ENCODE results near the gene CPNE2. TPM values are rescaled to one million over a fixed set of nuclear protein-coding genes. Genes with fewer than 3 reads are reported as not detected.
"Not testable (repeated sequence)": the region's sequence is repeated elsewhere in the genome, so short reads cannot be mapped to it uniquely, and the experiment has no call there.

CPNE2 gene
- total RNA-seq, 8 experiments from 2014 or later: 14.7 to 71.4 (median 19.1) TPM

DNA sequence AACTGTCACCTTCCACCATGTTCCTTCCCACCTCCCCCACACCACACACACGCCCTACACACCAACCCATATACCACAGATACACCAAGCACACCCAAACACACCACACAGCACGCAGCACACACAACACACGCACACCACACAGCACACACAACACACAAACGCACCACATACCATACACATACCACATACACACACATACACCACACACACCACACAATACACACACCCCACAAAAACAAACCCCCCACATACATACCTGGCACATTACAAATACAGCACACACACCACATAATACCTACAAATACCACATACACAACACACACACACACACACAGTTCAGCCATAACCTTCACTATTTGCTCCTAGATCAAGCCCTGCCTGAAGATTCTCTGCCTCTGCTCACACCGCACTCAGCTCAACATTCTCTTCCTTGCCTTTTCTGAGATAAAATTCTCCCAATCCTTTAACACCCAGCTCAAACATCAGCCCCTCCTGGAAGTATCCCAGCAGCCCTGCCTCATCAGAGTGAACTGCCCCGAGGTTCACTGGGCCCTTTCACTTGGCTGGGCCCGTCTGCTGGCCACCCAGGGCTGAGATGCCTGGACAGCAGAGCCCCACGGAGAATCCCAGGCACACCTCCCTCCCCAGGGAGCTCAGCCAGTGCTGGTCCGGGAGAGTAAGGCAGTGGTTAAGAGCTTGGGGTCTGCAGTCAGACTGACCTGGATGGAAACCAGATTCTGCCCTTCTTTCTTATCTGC is 31.9 kb upstream of the CPNE2 start:
- in situ Hi-C loops (cut with MboI; ENCODE audit: low pct_unique_long_range_greater_than_20kb in 2 of 9, low sequenced_read_pairs in 9 of 9, unreplicated experiment in 9 of 9): no loop called here
- Histone ChIP-seq H3K4me1 (replicated peaks in 1 of 2) (peaks cover 0 to 6% of the 10 kb centered on the region in 2 donors), H3K4me3 (no peak overlapping the region), H3K27ac (no peak overlapping the region)
- 67 to 80% (median 78%) methylated on average over 1 to 5 of the region's 9 CpGs; no CpG with 5 or more reads in 4 of the 10 experiments for WGBS, 10 experiments
- ATAC-seq (replicated peaks in 6 of 8): peak in 3 of 8 experiments; percentile 8 to 32 (median 16)

DNA sequence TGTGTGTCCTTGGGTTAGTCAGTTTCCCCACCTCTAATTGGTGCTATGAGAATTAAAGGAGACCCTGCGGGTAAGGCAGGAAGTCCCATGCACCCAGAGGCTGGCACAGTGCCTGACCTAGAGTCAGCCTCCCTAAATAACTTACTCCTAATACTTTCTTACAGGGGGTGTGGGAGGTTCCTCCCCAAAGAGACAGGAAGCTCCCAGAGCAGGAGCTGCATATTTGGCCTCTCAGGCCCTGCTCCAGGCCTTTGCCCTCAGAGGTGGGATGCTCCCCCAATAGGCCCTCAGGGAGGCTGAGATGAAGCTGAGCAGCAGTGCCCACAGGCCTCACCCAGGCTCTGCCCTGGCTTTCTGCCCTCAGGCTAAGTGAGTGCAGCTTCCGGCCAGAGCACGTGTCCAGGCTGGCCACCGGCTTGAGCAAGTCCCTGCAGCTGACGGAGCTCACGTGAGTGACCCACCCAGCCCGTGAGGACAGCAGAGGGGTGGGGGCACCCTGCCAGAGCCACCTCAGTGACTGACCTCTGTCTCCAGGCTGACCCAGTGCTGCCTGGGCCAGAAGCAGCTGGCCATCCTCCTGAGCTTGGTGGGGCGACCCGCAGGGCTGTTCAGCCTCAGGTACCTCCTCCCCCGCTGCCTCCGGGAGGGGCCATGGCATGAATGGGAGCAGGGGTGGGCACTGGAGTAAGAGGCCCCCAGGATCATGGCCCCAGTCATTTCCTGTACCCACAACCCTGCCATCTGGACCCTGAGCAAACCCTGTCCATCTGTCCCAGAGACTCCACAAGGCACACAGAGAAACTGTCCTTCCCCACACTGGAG is 31.1 kb upstream of the CPNE2 start:
- Histone ChIP-seq H3K27ac (no peak overlapping the region), H3K4me1 (replicated peaks in 1 of 2) (peaks cover 0 to 6% of the 10 kb centered on the region in 2 donors), H3K4me3 (no peak overlapping the region)
- in situ Hi-C loops (cut with MboI; ENCODE audit: low pct_unique_long_range_greater_than_20kb in 2 of 9, low sequenced_read_pairs in 9 of 9, unreplicated experiment in 9 of 9): no loop called here
- WGBS, 10 experiments: 0 to 78% (median 30%) methylated on average over 2 to 5 of the region's 11 CpGs; no CpG with 5 or more reads in 7 of the 10 experiments
- peak; percentile 70 to 89 (median 82) for ATAC-seq (replicated peaks in 6 of 8)

DNA sequence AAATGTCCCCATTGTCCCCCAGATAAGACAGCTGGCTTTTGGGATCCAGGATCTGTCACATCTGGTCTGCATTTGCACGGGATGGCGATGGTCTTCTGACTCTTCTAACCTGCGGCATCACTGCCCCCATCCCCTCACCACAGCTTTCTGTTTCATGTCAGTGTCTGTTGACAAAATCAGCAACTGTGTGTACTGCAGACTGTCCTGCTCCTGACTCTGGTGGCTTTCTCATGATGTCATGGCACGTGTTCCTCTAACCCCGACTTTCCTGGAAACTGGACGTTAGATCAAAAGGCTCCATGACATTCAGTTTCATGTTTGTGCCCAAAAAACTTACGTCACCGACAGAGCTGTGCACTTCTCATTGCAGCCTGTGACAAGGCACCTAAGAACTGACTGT is 30.1 kb upstream of the CPNE2 start:
- H3K4me3 ChIP-seq: no peak overlapping the region
- WGBS, 10 experiments: 50 to 100% (median 77%) methylated on average over 1 to 8 of the region's 8 CpGs; no CpG with 5 or more reads in 2 of the 10 experiments
- no peak overlapping the region for H3K27ac ChIP-seq
- ATAC-seq (replicated peaks in 6 of 8): peak in 2 of 8 experiments; percentile 46 to 50
- H3K4me1 ChIP-seq (replicated peaks in 1 of 2): peaks cover 0 to 6% of the 10 kb centered on the region in 2 donors
- in situ Hi-C loops (cut with MboI; ENCODE audit: low pct_unique_long_range_greater_than_20kb in 2 of 9, low sequenced_read_pairs in 9 of 9, unreplicated experiment in 9 of 9): no loop called here

DNA sequence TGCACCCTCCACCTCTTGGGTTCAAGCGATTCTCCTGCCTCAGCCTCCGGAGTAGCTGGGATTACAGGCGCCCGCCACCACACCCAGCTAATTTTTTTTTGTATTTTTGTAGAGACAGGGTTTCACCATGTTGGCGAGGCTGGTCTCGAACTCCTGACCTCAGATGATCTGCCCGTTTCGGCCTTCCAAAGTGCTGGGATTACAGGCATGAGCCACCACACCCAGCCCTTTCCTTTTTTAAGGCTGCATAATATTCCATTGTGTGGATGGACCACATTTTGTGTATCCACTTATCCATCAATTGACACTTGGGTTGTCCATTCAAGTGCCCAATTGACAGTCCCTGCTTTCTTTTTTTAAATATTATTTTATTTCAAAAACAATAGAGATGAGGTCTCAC is 29.2 kb upstream of the CPNE2 start:
- in situ Hi-C loops (cut with MboI; ENCODE audit: low pct_unique_long_range_greater_than_20kb in 2 of 9, low sequenced_read_pairs in 9 of 9, unreplicated experiment in 9 of 9); ATAC-seq (replicated peaks in 6 of 8): not testable (repeated sequence)

DNA sequence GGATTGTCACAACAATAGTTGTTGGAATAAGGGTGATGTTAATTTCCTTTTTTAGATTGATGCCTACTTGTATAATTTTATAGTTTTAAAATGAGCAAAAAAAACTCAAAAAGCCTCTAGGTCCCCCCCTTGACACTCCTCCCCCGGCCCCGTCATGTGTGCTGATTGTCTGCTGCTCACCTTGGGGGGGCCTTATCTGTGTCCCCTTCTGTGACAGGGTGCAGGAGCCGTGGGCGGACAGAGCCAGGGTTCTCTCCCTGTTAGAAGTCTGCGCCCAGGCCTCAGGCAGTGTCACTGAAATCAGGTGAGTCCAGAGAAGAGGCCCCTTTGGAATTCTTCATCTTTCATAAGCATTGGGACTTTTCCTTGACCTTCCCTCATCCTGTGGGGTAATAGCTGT is 27.4 kb upstream of the CPNE2 start:
- ATAC-seq (replicated peaks in 6 of 8): no peak
- no peak overlapping the region for H3K4me3 ChIP-seq
- peaks cover 0 to 6% of the 10 kb centered on the region in 2 donors for H3K4me1 ChIP-seq (replicated peaks in 1 of 2)
- in situ Hi-C loops (cut with MboI; ENCODE audit: low pct_unique_long_range_greater_than_20kb in 2 of 9, low sequenced_read_pairs in 9 of 9, unreplicated experiment in 9 of 9): no loop called here
- no peak overlapping the region for H3K27ac ChIP-seq
- WGBS, 10 experiments: 62 to 97% (median 77%) methylated on average over 2 to 5 of the region's 5 CpGs; no CpG with 5 or more reads in 5 of the 10 experiments

More for the DNA sequence above, 29.2 kb upstream of the CPNE2 start:
- not testable (repeated sequence) for H3K4me3 ChIP-seq; H3K4me1 ChIP-seq (replicated peaks in 1 of 2); H3K27ac ChIP-seq
- WGBS, 10 experiments: 75 to 100% (median 91%) methylated on average over 1 to 6 of the region's 8 CpGs; no CpG with 5 or more reads in 3 of the 10 experiments

DNA sequence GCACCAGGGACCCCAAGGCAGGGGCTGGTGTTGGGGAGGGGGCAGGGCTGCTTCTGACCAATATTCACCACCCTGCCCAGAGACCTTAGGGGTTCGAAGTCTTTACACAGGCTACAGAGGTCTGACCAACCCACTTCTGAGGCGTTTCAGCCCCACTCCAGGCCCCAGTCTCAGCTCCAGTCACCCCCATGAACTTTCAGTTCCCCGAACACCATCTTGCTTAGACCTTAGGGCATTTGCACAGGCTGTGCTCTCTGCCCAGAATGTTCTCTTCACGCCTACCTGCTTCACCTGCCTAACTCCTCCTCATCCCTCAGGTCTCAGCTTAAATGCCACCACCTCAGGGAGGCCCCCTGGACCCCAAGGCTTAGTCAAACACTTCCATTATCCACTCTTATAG is 25.8 kb upstream of the CPNE2 start:
- Histone ChIP-seq H3K4me1 (replicated peaks in 1 of 2) (no peaks in the 10 kb centered on the region), H3K27ac (no peak overlapping the region), H3K4me3 (no peak overlapping the region)
- 60 to 100% (median 87%) methylated on average over 1 to 4 of the region's 4 CpGs; no CpG with 5 or more reads in 5 of the 10 experiments for WGBS, 10 experiments
- in situ Hi-C loops (cut with MboI; ENCODE audit: low pct_unique_long_range_greater_than_20kb in 2 of 9, low sequenced_read_pairs in 9 of 9, unreplicated experiment in 9 of 9): no loop called here
- ATAC-seq (replicated peaks in 6 of 8): no peak

DNA sequence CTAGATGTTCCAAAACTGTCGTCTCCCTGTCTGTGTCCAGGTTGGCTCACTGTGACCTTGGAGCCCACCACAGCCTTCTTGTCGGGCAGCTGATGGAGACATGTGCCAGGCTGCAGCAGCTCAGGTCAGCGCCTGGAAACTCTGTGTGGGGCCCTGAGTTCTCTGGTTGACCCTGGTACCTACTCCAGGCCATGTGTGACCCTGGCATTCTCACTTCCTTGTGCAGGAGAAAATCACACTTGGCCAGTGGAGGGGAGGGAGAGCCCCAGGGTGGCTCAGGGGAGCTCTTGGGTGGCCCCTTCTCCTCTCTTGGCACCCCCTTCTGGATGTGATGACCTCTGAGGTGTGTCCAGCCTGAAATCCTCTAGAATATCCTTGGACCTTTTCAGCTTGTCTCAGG is 25.0 kb upstream of the CPNE2 start:
- no peaks in the 10 kb centered on the region for H3K4me1 ChIP-seq (replicated peaks in 1 of 2)
- 60 to 100% (median 90%) methylated on average over 1 to 3 of the region's 3 CpGs; no CpG with 5 or more reads in 6 of the 10 experiments for WGBS, 10 experiments
- H3K27ac ChIP-seq: no peak overlapping the region
- ATAC-seq (replicated peaks in 6 of 8): no peak
- no peak overlapping the region for H3K4me3 ChIP-seq
- in situ Hi-C loops (cut with MboI; ENCODE audit: low pct_unique_long_range_greater_than_20kb in 2 of 9, low sequenced_read_pairs in 9 of 9, unreplicated experiment in 9 of 9): no loop called here

DNA sequence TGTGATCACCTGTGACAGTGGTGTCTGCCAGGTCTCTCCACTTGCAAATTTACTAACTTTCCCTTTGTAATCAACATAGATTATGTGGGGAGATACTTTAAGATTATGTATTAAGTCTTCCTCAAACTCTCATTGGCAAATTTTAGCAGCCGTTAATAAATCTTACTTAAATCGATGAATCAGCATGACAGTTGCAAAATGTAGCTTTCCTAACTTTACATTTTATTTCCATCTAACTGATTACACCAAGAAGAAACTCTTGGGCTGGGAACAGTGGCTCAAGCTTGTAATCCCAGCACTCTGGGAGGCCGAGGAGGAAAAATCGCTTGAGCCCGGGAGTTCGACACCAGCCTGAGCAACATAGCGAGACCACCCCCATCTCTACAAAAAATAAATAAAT is 23.3 kb upstream of the CPNE2 start:
- 80 to 98% (median 94%) methylated on average over 2 to 7 of the region's 7 CpGs for WGBS, 10 experiments
- in situ Hi-C loops (cut with MboI; ENCODE audit: low pct_unique_long_range_greater_than_20kb in 2 of 9, low sequenced_read_pairs in 9 of 9, unreplicated experiment in 9 of 9): no loop called here

DNA sequence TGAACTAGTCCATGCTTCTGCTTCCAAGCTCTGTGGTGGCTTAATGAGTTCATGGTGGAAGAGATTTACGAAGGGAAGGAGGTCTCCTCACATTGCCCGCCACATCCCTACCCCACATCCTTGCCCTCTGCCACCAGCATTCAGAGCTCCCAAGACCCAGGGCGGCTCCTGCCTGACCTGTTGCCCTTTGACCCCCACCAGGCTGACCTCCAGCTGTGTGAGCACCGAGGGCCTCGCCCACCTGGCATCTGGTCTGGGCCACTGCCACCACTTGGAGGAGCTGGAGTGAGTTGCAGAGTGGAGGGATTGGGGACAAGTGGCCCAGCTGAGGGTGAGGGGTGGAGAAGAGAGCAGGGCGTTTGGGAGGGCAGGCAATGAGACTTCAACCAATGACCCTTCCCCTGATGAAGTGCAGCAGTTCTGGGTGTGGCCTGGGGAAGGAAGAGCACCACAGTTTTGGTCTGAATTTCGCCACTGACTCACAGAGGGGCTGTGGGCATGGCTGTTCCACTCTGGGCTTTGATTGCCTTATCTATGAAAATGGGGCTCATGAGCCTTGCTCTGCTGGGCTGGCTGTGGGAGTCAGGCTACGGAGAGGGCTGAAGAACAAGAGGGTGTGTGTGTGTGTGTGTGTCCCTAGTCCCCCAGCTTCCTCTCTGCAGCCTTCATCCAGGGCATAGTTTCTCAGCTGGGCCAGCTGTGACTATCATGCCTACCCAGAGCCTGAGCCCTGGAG is 22.6 kb upstream of the CPNE2 start:
- Histone ChIP-seq H3K4me3 (no peak overlapping the region), H3K27ac (no peak overlapping the region), H3K4me1 (replicated peaks in 1 of 2) (no peaks in the 10 kb centered on the region)
- in situ Hi-C loops (cut with MboI; ENCODE audit: low pct_unique_long_range_greater_than_20kb in 2 of 9, low sequenced_read_pairs in 9 of 9, unreplicated experiment in 9 of 9): loop anchor here in 1 of 9 experiments (10.0 kb wide), 1 partner anchor 95 kb away; no protein-coding TSS in a partner anchor
- no peak for ATAC-seq (replicated peaks in 6 of 8)
- WGBS, 10 experiments: 55 to 100% (median 82%) methylated on average over 1 to 4 of the region's 8 CpGs; no CpG with 5 or more reads in 2 of the 10 experiments

More for the DNA sequence above, 23.3 kb upstream of the CPNE2 start:
- H3K4me1 ChIP-seq (replicated peaks in 1 of 2): no peaks in the 10 kb centered on the region
- H3K4me3 ChIP-seq: no peak overlapping the region
- ATAC-seq (replicated peaks in 6 of 8): no peak
- H3K27ac ChIP-seq: no peak overlapping the region

DNA sequence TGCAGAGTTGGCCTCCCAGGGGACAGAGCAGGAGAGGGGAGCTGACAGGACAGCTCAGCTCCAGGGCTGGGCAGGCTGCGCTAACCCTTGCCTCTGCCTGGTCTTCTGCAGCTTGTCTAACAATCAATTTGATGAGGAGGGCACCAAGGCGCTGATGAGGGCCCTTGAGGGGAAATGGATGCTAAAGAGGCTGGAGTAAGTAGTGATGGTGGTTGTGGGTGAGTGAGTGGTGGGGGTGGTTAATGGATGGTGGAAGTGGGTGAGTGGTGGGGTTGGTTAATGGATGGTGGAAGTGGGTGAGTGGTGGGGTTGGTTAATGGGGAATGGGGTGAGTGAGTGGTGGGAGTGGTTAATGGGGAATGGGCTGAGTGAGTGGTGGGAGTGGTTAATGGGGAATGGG is 22.0 kb upstream of the CPNE2 start:
- no peak for ATAC-seq (replicated peaks in 6 of 8)
- Histone ChIP-seq H3K27ac (no peak overlapping the region), H3K4me3 (no peak overlapping the region), H3K4me1 (replicated peaks in 1 of 2) (no peaks in the 10 kb centered on the region)
- in situ Hi-C loops (cut with MboI; ENCODE audit: low pct_unique_long_range_greater_than_20kb in 2 of 9, low sequenced_read_pairs in 9 of 9, unreplicated experiment in 9 of 9): loop anchor here in 1 of 9 experiments (10.0 kb wide), 1 partner anchor 94 kb away; no protein-coding TSS in a partner anchor
- WGBS, 10 experiments: 100% methylated on average over 1 to 2 of the region's 2 CpGs; no CpG with 5 or more reads in 8 of the 10 experiments

DNA sequence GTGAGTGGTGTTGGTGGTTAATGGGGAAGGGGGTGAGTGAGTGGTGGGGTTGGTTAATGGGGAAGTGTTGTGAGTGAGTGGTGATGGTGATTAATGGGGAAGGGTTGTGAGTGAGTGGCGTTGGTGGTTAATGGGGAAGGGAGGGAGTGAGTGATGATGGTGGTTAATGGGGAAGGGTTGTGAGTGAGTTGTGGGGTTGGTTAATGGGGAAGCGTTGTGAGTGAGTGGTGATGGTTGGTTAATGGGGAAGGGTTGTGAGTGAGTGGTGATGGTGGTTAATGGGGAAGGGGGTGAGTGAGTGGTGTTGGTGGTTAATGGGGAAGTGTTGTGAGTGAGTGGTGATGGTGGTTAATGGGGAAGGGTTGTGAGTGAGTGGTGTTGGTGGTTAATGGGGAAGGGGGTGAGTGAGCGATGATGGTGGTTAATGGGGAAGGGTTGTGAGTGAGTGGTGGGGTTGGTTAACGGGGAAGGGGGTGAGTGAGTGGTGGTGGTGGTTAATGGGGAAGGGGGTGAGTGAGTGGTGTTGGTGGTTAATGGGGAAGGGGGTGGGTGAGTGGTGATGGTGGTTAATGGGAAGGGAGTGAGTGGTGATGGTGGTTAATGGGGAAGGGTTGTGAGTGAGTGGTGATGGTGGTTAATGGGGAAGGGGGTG is 21.2 kb upstream of the CPNE2 start:
- H3K4me1 ChIP-seq (replicated peaks in 1 of 2); ATAC-seq (replicated peaks in 6 of 8); H3K27ac ChIP-seq; H3K4me3 ChIP-seq: not testable (repeated sequence)
- in situ Hi-C loops (cut with MboI; ENCODE audit: low pct_unique_long_range_greater_than_20kb in 2 of 9, low sequenced_read_pairs in 9 of 9, unreplicated experiment in 9 of 9): loop anchor here in 1 of 9 experiments (10.0 kb wide), 1 partner anchor 94 kb away; no protein-coding TSS in a partner anchor
- 80 to 100% (median 86%) methylated on average over 1 to 2 of the region's 4 CpGs; no CpG with 5 or more reads in 6 of the 10 experiments for WGBS, 10 experiments
